Osteoblast (primary cell): ENCODE data around the gene SCAF1. TPM values are rescaled to one million over a fixed set of nuclear protein-coding genes. Genes with fewer than 3 reads are reported as not detected.

Experiments
- DNase-seq: peaks from one replicate; pipeline ENCODE4 v3.0.0; 2011; ENCODE audit warnings: low spot score, mixed read lengths; ENCODE audit not compliant: insufficient read length; ENCODE audit errors: missing footprints
- H2AFZ ChIP-seq: 2 replicates; pipeline ENCODE4 v1.6.0; 2011; ENCODE audit warnings: mild to moderate bottlenecking, low read length
- H3K27ac ChIP-seq: 2 replicates; pipeline ENCODE4 v1.5.1; 2011; ENCODE audit warnings: mild to moderate bottlenecking, low read depth, low read length, moderate library complexity
- H3K27me3 ChIP-seq: 2 replicates; pipeline ENCODE4 v1.6.0; 2012; ENCODE audit warnings: mild to moderate bottlenecking, control low read depth, inconsistent platforms, low read length, moderate library complexity; ENCODE audit not compliant: insufficient read depth
- H3K36me3 ChIP-seq: 2 replicates; pipeline ENCODE4 v1.5.1; 2011; ENCODE audit warnings: mild to moderate bottlenecking, low read length, control low read depth, moderate library complexity; ENCODE audit not compliant: insufficient read depth
- H3K4me1 ChIP-seq: 2 replicates; pipeline ENCODE4 v1.5.1; 2011; ENCODE audit warnings: mild to moderate bottlenecking, low read length, control low read depth, moderate library complexity; ENCODE audit not compliant: insufficient read depth
- H3K4me2 ChIP-seq: 2 replicates; pipeline ENCODE4 v1.6.0; 2011; ENCODE audit warnings: mild to moderate bottlenecking, low read length; ENCODE audit not compliant: insufficient read depth
- H3K4me3 ChIP-seq: fragments of 200-600 bp; sonication (generic); 3 replicates; pipeline ENCODE4 v1.5.1; 2012; ENCODE audit warnings: mild to moderate bottlenecking, low read length, inconsistent platforms; ENCODE audit not compliant: insufficient read depth
- H3K79me2 ChIP-seq: 2 replicates; pipeline ENCODE4 v1.6.0; 2012; ENCODE audit warnings: mild to moderate bottlenecking, low read length, control low read depth, inconsistent platforms; ENCODE audit not compliant: insufficient read depth
- H3K9me3 ChIP-seq: 2 replicates; pipeline ENCODE4 v1.5.1; 2011; ENCODE audit warnings: low read depth, low read length, control low read depth
- H4K20me1 ChIP-seq: 2 replicates; pipeline ENCODE4 v1.6.0; 2012; ENCODE audit warnings: mild to moderate bottlenecking, low read length, control low read depth; ENCODE audit not compliant: insufficient read depth
- total RNA-seq: library from RNA; depleted of rRNA; stranded (reverse); fragments of >200 nt; gene quantifications from 2 replicates; pipeline ENCODE4 v1.2.3, GENCODE V29; 2012
- TF ChIP-seq, protein P1 (sequence below): IDR thresholded peaks from 2 replicates; pipeline ENCODE4 v1.5.1; 2011; ENCODE audit warnings: mild to moderate bottlenecking, low read depth, low read length, moderate library complexity; ENCODE audit errors: extremely low read depth

SCAF1 gene
- total RNA-seq, 1 donor = 14.8 TPM

DNA sequence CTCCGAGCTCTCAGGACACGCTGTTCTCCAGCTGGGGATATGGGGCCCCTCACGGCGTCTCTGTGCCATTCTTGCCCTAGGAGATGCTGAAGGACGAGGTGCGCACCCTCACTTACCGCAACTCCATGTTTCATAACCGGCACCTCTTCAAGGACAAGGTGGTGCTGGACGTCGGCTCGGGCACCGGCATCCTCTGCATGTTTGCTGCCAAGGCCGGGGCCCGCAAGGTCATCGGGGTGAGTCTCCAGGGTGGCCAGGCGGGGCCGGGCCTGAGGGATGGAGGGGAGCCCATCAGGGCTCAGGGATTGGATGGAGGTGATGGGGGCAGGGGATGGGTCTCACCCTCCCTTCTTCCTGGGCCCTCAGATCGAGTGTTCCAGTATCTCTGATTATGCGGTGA lies 39.8 kb downstream of the SCAF1 start:
- peaks cover 41% of the 10 kb centered on the region for H4K20me1 ChIP-seq
- peaks cover 49% of the 10 kb centered on the region for H3K79me2 ChIP-seq
- H2AFZ ChIP-seq = no peak overlapping the region
- H3K27ac ChIP-seq = no peak overlapping the region
- peak; percentile 58 for DNase-seq
- TF ChIP-seq, protein P1, sequence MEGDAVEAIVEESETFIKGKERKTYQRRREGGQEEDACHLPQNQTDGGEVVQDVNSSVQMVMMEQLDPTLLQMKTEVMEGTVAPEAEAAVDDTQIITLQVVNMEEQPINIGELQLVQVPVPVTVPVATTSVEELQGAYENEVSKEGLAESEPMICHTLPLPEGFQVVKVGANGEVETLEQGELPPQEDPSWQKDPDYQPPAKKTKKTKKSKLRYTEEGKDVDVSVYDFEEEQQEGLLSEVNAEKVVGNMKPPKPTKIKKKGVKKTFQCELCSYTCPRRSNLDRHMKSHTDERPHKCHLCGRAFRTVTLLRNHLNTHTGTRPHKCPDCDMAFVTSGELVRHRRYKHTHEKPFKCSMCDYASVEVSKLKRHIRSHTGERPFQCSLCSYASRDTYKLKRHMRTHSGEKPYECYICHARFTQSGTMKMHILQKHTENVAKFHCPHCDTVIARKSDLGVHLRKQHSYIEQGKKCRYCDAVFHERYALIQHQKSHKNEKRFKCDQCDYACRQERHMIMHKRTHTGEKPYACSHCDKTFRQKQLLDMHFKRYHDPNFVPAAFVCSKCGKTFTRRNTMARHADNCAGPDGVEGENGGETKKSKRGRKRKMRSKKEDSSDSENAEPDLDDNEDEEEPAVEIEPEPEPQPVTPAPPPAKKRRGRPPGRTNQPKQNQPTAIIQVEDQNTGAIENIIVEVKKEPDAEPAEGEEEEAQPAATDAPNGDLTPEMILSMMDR = no peak
- H3K4me3 ChIP-seq = no peak overlapping the region
- no peaks in the 10 kb centered on the region for H3K27me3 ChIP-seq
- H3K9me3 ChIP-seq = no peaks in the 10 kb centered on the region
- peaks cover 42% of the 10 kb centered on the region for H3K36me3 ChIP-seq
- no peak overlapping the region for H3K4me2 ChIP-seq
- H3K4me1 ChIP-seq = peaks cover 21% of the 10 kb centered on the region

DNA sequence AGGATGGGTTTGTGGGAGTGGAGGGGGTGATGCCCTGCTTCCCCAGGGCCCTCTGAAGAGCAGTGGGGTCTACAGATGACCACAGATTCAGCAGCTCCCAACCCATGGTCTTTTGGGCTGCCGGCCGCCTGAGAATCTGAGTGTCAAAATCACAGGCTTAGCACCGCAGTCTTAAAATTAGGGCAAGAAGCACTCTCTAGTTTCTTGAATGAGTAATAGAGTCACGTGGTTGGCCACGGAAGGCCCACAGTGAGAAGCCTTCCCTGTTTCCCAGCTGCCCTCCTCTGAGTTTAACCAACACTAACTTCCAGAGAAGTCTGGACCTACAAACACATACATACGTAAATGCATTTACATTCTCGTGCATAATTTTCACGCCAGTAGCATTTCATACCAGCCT lies 40.3 kb downstream of the SCAF1 start:
- DNase-seq = peak; percentile 94
- no peaks in the 10 kb centered on the region for H3K27me3 ChIP-seq
- H3K4me3 ChIP-seq = no peak overlapping the region
- TF ChIP-seq, protein P1 = no peak
- H3K36me3 ChIP-seq = peaks cover 42% of the 10 kb centered on the region
- H3K4me1 ChIP-seq = peaks cover 21% of the 10 kb centered on the region
- H3K79me2 ChIP-seq = peaks cover 46% of the 10 kb centered on the region
- H3K9me3 ChIP-seq = no peaks in the 10 kb centered on the region
- H3K4me2 ChIP-seq = no peak overlapping the region
- H3K27ac ChIP-seq = no peak overlapping the region
- H4K20me1 ChIP-seq = peaks cover 41% of the 10 kb centered on the region
- H2AFZ ChIP-seq = no peak overlapping the region

DNA sequence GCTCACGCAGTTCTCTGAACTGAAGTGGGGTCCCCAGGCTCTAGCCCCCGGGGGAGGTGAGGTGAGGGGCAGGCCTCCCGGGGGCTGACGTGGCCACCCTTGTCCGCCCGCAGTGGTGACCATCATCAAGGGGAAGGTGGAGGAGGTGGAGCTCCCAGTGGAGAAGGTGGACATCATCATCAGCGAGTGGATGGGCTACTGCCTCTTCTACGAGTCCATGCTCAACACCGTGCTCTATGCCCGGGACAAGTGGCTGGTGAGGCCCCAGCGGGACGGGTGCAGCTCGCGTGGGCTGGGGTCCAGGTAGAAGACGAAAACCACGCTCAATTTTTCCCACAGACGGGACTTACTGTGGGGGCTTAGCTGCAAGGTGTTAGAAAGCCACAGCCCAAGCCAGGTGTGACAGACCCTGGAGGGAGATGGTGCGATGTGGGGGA lies 41.8 kb downstream of the SCAF1 start:
- peak; percentile 56 for DNase-seq
- H3K9me3 ChIP-seq = no peaks in the 10 kb centered on the region
- no peak overlapping the region for H3K4me3 ChIP-seq
- peaks cover 42% of the 10 kb centered on the region for H3K36me3 ChIP-seq
- H3K4me1 ChIP-seq = peaks cover 13% of the 10 kb centered on the region
- no peak overlapping the region for H2AFZ ChIP-seq
- H3K27ac ChIP-seq = no peak overlapping the region
- H3K79me2 ChIP-seq = peaks cover 32% of the 10 kb centered on the region
- H4K20me1 ChIP-seq = peaks cover 33% of the 10 kb centered on the region
- H3K27me3 ChIP-seq = no peaks in the 10 kb centered on the region
- TF ChIP-seq, protein P1 = no peak
- H3K4me2 ChIP-seq = no peak overlapping the region

DNA sequence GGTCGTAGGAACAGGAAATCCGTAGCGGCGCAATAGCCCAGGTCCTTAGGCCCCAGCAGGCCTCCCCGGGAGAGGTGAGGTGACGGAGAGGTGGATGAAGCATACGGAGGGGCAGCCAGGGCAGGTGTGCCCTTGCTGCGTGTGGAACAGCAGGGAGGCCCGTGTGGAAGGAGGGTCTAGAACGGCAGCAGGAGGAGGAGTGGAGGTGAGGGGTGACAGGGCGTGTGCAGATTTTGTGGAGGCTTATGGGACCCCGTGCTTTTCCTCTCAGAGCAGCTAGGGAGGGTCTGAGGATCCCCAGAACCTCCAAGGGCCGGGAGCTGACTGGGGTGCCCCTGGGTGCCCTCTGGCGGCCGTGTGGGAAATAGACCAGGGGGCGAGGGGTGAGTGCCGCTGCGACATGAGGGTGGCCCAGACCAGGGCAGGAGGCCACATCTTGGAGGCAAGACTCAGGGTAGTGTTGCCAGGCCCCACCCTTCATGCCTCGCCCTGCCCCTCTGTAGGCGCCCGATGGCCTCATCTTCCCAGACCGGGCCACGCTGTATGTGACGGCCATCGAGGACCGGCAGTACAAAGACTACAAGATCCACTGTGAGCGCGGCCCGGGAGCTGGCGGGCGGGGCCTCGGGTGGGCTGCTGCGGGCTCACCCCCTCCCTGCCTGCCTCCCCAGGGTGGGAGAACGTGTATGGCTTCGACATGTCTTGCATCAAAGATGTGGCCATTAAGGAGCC lies 42.4 kb downstream of the SCAF1 start:
- Histone ChIP-seq H2AFZ (no peak overlapping the region), H3K36me3 (peaks cover 42% of the 10 kb centered on the region), H3K9me3 (no peaks in the 10 kb centered on the region), H3K4me2 (no peak overlapping the region), H4K20me1 (peaks cover 28% of the 10 kb centered on the region), H3K4me1 (peaks cover 13% of the 10 kb centered on the region), H3K79me2 (peaks cover 27% of the 10 kb centered on the region), H3K27me3 (no peaks in the 10 kb centered on the region), H3K4me3 (no peak overlapping the region), H3K27ac (no peak overlapping the region)
- TF ChIP-seq, protein P1 = peak; percentile 40
- DNase-seq = peak; percentile 92
